Progenitor cell of endocrine pancreas (in vitro differentiated cells): ENCODE results near the gene IL12RB1. TPM values are rescaled to one million over a fixed set of nuclear protein-coding genes. Genes with fewer than 3 reads are reported as not detected.

Experiments
- DNase-seq: peaks from one replicate; pipeline ENCODE4 v3.0.0; 2021; ENCODE audit warnings: low spot score; ENCODE audit not compliant: unreplicated experiment
- H3K27ac Mint-ChIP-seq: 2 replicates; pipeline ENCODE4 v1.8.0; 2021; ENCODE audit warnings: mild to moderate bottlenecking, moderate library complexity, mixed read lengths
- H3K27me3 Mint-ChIP-seq: 2 replicates; pipeline ENCODE4 v1.8.0; 2021; ENCODE audit warnings: mixed read lengths
- H3K36me3 Mint-ChIP-seq: 2 replicates; pipeline ENCODE4 v1.8.0; 2022; ENCODE audit warnings: mixed read lengths; ENCODE audit not compliant: insufficient read depth
- H3K4me1 Mint-ChIP-seq: 2 replicates; pipeline ENCODE4 v1.8.0; 2021; ENCODE audit warnings: low read depth, mixed read lengths
- H3K4me3 Mint-ChIP-seq: 2 replicates; pipeline ENCODE4 v1.8.0; 2021; ENCODE audit warnings: low read depth, mild to moderate bottlenecking, moderate library complexity, mixed read lengths
- H3K9me3 Mint-ChIP-seq: 2 replicates; pipeline ENCODE4 v1.8.0; 2021; ENCODE audit warnings: low read depth, mixed read lengths
- total RNA-seq: library from RNA; stranded (reverse); gene quantifications from 2 replicates; pipeline ENCODE4 v1.2.1, GENCODE V29; 2021
- TF ChIP-seq, protein P1 (sequence below): fragments of 200-600 bp; sonication (generic); IDR thresholded peaks from one replicate; pipeline ENCODE4 v1.5.0; 2021; ENCODE audit warnings: antibody characterized with exemption, mild to moderate bottlenecking; ENCODE audit not compliant: unreplicated experiment

The IL12RB1 gene
- total RNA-seq, 1 donor from 2014 or later, result not detected

DNA sequence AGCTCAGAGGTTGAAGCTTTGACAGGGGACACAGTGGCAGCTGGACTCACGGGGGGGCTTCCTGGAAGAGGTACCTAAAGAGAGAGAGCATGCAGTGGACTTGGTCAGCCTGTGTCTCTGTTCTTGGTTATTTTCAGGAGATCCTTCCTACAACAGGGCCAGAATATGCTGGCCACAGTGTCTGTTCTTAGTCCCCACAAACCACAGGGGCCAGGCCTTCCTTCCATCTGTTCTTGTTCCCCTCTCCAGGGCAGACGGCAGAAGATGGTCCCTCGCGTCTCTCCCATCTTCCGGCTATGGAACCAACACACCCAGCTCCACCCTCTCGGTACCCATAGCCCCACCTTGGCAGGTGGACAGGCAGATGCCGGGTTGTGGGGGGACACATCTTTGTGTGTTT lies 35.7 kb upstream of the IL12RB1 start:
- Mint-ChIP-seq H3K36me3 (peaks cover 7% of the 10 kb centered on the region), H3K9me3 (no peaks in the 10 kb centered on the region), H3K27me3 (no peaks in the 10 kb centered on the region), H3K4me1 (peaks cover 5% of the 10 kb centered on the region), H3K27ac (no peak overlapping the region), H3K4me3 (no peak overlapping the region)
- DNase-seq, result no peak
- TF ChIP-seq, protein P1, sequence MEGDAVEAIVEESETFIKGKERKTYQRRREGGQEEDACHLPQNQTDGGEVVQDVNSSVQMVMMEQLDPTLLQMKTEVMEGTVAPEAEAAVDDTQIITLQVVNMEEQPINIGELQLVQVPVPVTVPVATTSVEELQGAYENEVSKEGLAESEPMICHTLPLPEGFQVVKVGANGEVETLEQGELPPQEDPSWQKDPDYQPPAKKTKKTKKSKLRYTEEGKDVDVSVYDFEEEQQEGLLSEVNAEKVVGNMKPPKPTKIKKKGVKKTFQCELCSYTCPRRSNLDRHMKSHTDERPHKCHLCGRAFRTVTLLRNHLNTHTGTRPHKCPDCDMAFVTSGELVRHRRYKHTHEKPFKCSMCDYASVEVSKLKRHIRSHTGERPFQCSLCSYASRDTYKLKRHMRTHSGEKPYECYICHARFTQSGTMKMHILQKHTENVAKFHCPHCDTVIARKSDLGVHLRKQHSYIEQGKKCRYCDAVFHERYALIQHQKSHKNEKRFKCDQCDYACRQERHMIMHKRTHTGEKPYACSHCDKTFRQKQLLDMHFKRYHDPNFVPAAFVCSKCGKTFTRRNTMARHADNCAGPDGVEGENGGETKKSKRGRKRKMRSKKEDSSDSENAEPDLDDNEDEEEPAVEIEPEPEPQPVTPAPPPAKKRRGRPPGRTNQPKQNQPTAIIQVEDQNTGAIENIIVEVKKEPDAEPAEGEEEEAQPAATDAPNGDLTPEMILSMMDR, result no peak

DNA sequence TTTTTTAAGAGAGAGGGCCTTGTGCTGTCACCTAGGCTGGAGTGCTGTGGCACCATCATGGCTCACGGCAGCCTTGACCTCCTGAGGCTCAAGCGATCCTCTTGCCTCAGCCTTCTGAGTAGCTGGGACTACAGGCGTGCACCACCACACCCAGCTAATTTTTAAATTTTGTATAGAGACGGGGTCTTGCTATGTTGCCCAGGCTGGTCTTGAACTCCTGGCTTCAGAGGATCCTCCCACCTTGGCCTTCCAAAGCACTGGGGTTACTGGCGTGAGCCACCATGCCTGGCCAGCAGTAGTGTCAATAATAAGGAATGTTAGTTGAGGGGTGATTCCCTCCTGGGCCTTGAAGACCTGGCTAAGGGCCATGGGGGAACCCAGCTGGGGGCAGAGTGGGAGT lies 34.4 kb upstream of the IL12RB1 start:
- no peak overlapping the region for H3K4me3 Mint-ChIP-seq
- no peak for DNase-seq

DNA sequence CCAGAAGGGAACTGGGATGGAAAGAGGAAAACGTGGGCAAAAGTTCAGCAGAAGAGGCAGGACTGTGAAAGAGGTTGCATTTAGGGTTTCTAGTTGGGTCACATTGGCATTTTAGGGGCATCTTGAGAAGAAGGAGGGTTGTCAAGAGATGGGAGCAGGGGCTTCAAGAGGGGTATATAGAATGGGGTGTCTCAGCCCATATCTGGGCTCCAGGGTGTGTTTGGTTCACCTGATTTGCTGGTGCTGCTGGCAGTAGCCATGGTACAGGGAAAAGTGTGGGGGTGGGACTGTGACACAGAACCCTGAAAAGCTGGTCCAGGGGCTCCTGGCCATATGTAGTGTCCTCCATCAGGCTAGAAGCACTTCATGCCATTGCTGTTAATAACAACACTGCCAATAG lies 33.4 kb upstream of the IL12RB1 start:
- H3K4me1 Mint-ChIP-seq, result peaks cover 8% of the 10 kb centered on the region
- H3K27me3 Mint-ChIP-seq, result no peaks in the 10 kb centered on the region
- no peaks in the 10 kb centered on the region for H3K9me3 Mint-ChIP-seq
- H3K4me3 Mint-ChIP-seq, result peak overlapping the region; percentile 3
- H3K27ac Mint-ChIP-seq, result no peak overlapping the region
- H3K36me3 Mint-ChIP-seq, result peaks cover 6% of the 10 kb centered on the region
- TF ChIP-seq, protein P1, result no peak
- no peak for DNase-seq

More for the DNA sequence above, 34.4 kb upstream of the IL12RB1 start:
- Mint-ChIP-seq H3K9me3 (no peaks in the 10 kb centered on the region), H3K27me3 (no peaks in the 10 kb centered on the region), H3K27ac (no peak overlapping the region), H3K36me3 (peaks cover 7% of the 10 kb centered on the region), H3K4me1 (peaks cover 8% of the 10 kb centered on the region)
- TF ChIP-seq, protein P1, result no peak

DNA sequence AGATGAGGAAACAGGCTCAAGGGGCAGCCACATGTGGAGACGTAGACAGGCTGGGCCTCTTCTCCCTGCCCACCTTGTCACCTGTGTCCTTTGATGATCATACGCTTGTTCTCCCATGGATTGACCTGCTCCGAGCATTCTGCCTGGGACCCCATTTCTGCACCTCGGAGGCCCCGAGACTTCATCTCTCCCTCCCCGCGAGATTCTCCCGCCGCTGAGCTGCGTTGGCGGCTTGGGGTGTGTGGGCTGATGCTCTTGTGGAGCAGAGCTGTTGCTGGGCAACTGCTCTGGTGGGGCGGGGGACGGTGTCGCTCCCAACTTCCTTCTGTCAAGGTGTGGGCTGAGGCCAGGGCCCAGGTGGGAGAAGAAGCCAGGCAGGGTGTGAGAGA lies 33.0 kb upstream of the IL12RB1 start:
- H3K27me3 Mint-ChIP-seq, result no peaks in the 10 kb centered on the region
- DNase-seq, result no peak
- H3K9me3 Mint-ChIP-seq, result no peaks in the 10 kb centered on the region
- H3K36me3 Mint-ChIP-seq, result peaks cover 6% of the 10 kb centered on the region
- TF ChIP-seq, protein P1, result no peak
- H3K4me3 Mint-ChIP-seq, result peak overlapping the region; percentile 3
- H3K4me1 Mint-ChIP-seq, result peaks cover 8% of the 10 kb centered on the region
- no peak overlapping the region for H3K27ac Mint-ChIP-seq

DNA sequence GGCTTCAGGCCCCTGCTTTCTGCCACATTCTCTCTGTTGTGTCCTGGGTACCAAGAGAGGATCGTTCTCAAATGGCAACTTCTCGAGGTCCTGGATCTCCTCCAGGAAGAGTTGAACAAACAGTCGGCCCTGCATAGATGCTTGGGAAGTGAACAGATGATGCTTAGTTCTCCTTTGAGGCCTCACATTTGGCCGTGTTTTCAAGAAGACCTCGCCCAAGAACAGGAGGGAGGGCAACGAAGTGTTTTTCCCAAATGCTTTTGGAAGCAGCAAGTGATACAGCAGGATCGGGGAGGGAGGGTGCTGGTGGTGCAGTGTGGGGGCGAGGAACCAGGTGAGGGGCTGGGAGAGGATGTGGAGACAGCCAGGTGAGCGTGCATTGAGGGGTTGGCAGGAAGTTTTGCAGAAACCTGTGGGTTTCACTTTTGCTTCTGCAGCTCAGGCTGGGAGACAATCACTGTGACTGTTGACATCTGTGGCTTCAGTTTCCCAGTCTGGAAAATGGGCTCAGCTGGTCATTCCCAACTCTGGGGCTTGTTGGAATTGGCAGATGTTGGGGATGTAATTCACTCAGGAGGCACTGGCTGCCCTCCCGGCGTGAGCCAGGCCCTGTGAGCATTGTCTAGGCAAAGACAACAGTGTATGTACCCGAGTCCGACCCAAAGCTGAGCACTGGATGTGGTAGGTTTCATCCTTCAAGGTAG lies 32.4 kb upstream of the IL12RB1 start:
- TF ChIP-seq, protein P1, result no peak
- peaks cover 3% of the 10 kb centered on the region for H3K36me3 Mint-ChIP-seq
- peak overlapping the region; percentile 77 for H3K4me3 Mint-ChIP-seq
- peak overlapping the region; percentile 29 for H3K27ac Mint-ChIP-seq
- H3K9me3 Mint-ChIP-seq, result no peaks in the 10 kb centered on the region
- H3K4me1 Mint-ChIP-seq, result peaks cover 8% of the 10 kb centered on the region
- no peaks in the 10 kb centered on the region for H3K27me3 Mint-ChIP-seq
- DNase-seq, result no peak
